ENCODE measurements around the gene CWF19L2. TPM values are rescaled to one million over a fixed set of nuclear protein-coding genes. Genes with fewer than 3 reads are reported as not detected.
"Not testable (repeated sequence)": the region's sequence is repeated elsewhere in the genome, so short reads cannot be mapped to it uniquely, and the experiment has no call there.

CWF19L2 gene
- total RNA-seq, 4 donors from 2014 or later, result 14.9 to 47.3 (median 26.7) TPM

DNA sequence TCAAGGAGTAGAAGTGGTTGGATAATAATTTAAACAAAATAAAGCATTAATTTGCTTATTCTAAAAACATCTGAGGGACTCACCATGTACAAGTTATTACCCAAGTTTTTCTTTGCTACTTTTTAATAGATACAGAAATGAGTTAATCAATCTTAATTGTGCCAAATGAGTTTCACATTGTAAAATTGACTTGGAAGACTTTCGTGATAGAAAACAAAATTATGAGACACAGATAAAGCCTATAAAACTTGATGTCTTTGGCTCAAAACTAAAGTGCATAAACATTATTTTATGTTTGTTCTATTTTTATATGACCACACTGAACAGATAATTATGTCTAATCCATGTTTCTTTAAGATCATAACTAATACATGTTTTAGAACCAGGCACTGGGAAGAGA lies 10.1 kb upstream of the CWF19L2 start:
- Histone ChIP-seq H3K27ac (no peak overlapping the region), H3K27me3 (peaks cover 18% of the 10 kb centered on the region), H3K36me3 (no peaks in the 10 kb centered on the region), H3K9me3 (no peaks in the 10 kb centered on the region), H3K4me3 (no peak overlapping the region), H3K4me1 (no peaks in the 10 kb centered on the region)
- no peak for ATAC-seq
- 31 to 45% methylated on average over 1 of the region's 1 CpG for WGBS, 2 donors (ENCODE audit: low coverage in 1 of 2)
- TF ChIP-seq POLR2A (IDR thresholded peaks at IDR 0.05) (no peak), EP300 (IDR thresholded peaks at IDR 0.05) (no peak), POLR2AphosphoS5 (IDR thresholded peaks at IDR 0.05) (no peak)
- TF ChIP-seq, protein P1, sequence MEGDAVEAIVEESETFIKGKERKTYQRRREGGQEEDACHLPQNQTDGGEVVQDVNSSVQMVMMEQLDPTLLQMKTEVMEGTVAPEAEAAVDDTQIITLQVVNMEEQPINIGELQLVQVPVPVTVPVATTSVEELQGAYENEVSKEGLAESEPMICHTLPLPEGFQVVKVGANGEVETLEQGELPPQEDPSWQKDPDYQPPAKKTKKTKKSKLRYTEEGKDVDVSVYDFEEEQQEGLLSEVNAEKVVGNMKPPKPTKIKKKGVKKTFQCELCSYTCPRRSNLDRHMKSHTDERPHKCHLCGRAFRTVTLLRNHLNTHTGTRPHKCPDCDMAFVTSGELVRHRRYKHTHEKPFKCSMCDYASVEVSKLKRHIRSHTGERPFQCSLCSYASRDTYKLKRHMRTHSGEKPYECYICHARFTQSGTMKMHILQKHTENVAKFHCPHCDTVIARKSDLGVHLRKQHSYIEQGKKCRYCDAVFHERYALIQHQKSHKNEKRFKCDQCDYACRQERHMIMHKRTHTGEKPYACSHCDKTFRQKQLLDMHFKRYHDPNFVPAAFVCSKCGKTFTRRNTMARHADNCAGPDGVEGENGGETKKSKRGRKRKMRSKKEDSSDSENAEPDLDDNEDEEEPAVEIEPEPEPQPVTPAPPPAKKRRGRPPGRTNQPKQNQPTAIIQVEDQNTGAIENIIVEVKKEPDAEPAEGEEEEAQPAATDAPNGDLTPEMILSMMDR (IDR thresholded peaks at IDR 0.05), result no peak

DNA sequence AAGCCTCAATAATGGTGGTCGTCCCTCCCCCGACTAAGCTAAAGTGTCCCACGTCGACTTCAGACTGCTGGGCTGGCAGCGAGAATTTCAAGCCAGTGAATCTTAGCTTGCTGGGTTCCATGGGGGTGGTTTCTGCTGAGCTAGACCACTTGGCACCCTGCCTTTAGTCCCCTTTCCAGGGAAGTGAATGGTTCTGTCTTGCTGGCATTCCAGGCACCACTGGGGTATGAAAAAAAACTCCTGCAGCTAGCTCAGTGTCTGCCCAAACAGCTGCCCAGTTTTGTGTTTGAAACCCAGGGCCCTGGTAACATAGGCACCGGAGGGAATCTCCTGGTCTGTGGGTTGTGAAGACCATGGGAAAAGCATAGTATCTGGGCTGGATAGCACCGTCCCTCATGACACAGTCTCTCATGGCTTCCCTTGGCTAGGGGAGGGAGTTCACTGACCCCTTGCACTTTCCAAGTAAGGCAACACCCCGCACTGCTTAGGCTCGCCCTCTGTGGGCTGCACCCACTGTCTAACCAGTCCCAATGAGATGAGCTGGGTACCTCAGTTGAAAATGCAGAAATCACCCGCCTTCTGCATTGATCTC lies 8.7 kb upstream of the CWF19L2 start:
- H3K4me1 ChIP-seq, ATAC-seq, H3K36me3 ChIP-seq, H3K27ac ChIP-seq, H3K4me3 ChIP-seq, H3K9me3 ChIP-seq: not testable (repeated sequence)
- 61% methylated on average over 3 of the region's 10 CpGs; no CpG with 5 or more reads in 1 of the 2 donors for WGBS, 2 donors (ENCODE audit: low coverage in 1 of 2)
- H3K27me3 ChIP-seq, result peaks cover 16% of the 10 kb centered on the region

- WGBS, 2 donors (ENCODE audit: low coverage in 1 of 2), result 0% methylated on average over 5 to 6 of the region's 6 CpGs
Observed at GRCh38 chr11:107457205-107457557, 444 bp downstream of the CWF19L2 start.

DNA sequence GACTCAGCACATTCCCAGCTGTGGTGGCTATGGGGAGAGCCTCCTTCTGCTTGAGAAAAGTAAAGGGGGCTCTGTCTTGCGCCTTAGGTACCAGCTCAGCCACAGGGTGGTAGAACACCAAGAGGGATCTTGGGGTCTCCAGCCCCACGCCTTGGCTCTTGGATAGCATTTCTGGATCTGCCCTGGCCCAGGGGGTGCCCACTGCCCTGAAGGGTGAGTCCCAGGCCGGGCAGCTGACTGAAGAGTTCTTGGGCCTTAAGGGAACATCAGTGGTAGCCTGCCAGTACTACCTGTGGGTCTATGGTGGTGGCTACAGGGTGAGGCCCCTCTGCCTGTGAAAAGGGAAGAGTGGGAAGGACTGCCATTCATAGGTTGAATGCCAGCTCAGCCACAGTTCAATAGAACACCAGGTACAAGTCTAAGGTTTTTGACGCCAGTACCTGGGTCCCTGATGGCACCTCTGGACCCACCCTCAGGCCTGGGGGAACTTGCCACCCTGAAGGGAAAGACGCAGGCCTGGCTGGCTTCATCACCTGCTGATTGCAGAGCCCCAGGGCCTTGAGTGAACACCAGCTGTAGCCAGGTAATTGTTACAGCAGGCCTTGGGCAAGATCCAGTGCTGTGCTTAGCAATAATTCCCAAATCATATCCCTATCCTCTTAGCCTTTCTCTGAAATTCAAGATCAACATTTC lies 3.9 kb downstream of the CWF19L2 start:
- H3K27me3 ChIP-seq, result no peaks in the 10 kb centered on the region
- peaks cover 0 to 34% of the 10 kb centered on the region in 2 donors for H3K36me3 ChIP-seq
- TF ChIP-seq POLR2A (IDR thresholded peaks at IDR 0.05), result no peak
- no peaks in the 10 kb centered on the region for H3K9me3 ChIP-seq
- H3K4me3 ChIP-seq, result no peak overlapping the region
- 100% methylated on average over 1 of the region's 5 CpGs; no CpG with 5 or more reads in 1 of the 2 donors for WGBS, 2 donors (ENCODE audit: low coverage in 1 of 2)
- no peak for ATAC-seq
- H3K27ac ChIP-seq, result no peak overlapping the region
- H3K4me1 ChIP-seq, result peaks cover 7 to 23% (median 10%) of the 10 kb centered on the region in 3 donors

More at GRCh38 chr11:107457205-107457557, 444 bp downstream of the CWF19L2 start:
- ATAC-seq, result no peak
- H3K4me3 ChIP-seq, result peak overlapping the region; percentile 78 to 86
- peaks cover 7 to 23% (median 10%) of the 10 kb centered on the region in 3 donors for H3K4me1 ChIP-seq
- H3K27ac ChIP-seq, result peak overlapping the region; percentile 73 to 86 (median 82)
- H3K36me3 ChIP-seq, result peaks cover 0 to 28% of the 10 kb centered on the region in 2 donors
- TF ChIP-seq POLR2AphosphoS5 (IDR thresholded peaks at IDR 0.05), result no peak
- TF ChIP-seq, protein P1 (IDR thresholded peaks at IDR 0.05), result no peak
- TF ChIP-seq POLR2A (IDR thresholded peaks at IDR 0.05), result no peak
- TF ChIP-seq EP300 (IDR thresholded peaks at IDR 0.05), result no peak
- H3K9me3 ChIP-seq, result no peaks in the 10 kb centered on the region
- no peaks in the 10 kb centered on the region for H3K27me3 ChIP-seq

GRCh38 chr11:107446822-107447431 lies 10.7 kb downstream of the CWF19L2 start:
- Histone ChIP-seq H3K27ac (no peak overlapping the region), H3K27me3 (no peaks in the 10 kb centered on the region), H3K4me3 (no peak overlapping the region), H3K36me3 (peaks cover 0 to 49% of the 10 kb centered on the region in 2 donors), H3K9me3 (no peaks in the 10 kb centered on the region), H3K4me1 (no peaks in the 10 kb centered on the region)
- ATAC-seq, result no peak
- TF ChIP-seq POLR2AphosphoS5 (IDR thresholded peaks at IDR 0.05) (no peak), POLR2A (IDR thresholded peaks at IDR 0.05) (no peak), EP300 (IDR thresholded peaks at IDR 0.05) (no peak)
- TF ChIP-seq, protein P1 (IDR thresholded peaks at IDR 0.05), result no peak
- 88% methylated on average over 3 of the region's 3 CpGs for WGBS, 2 donors (ENCODE audit: low coverage in 1 of 2)
